Adrenal gland (tissue), 19 donors: ENCODE measurements around the gene ALG2. TPM values are rescaled to one million over a fixed set of nuclear protein-coding genes. Genes with fewer than 3 reads are reported as not detected.

Source experiments
- DNase-seq, 7 donors: peaks; one replicate each; pipeline ENCODE4 v3.0.0-alpha.2; 2019 to 2020
- H3K27ac ChIP-seq, 5 donors: fragments of 200-600 bp; sonication (generic) in 4 of 5; 1 replicate in 3 of 5; 2 replicates in 2 of 5; pipeline versions ENCODE4 v1.5.1 to v1.8.0; 2016 to 2020; ENCODE audit warnings: mild to moderate bottlenecking in 1 of 5
- H3K27me3 ChIP-seq: fragments of 200-600 bp; 2 replicates; pipeline ENCODE4 v1.8.0; 2021
- H3K36me3 ChIP-seq, 2 donors: fragments of 200-600 bp; replicated peaks in 1 of 2; 1 replicate in 1 of 2; 2 replicates in 1 of 2; pipeline versions ENCODE4 v1.5.1 to v1.8.0; 2018 to 2022
- H3K4me1 ChIP-seq, 2 donors: fragments of 200-600 bp; replicated peaks in 1 of 2; 1 replicate in 1 of 2; 2 replicates in 1 of 2; pipeline versions ENCODE4 v1.5.1 to v1.8.0; 2018 to 2021
- H3K4me3 ChIP-seq, 4 donors: fragments of 200-600 bp; sonication (generic) in 3 of 4; one replicate each; pipeline ENCODE4 v1.5.1; 2016 to 2018
- H3K9me3 ChIP-seq, 3 donors: fragments of 200-600 bp; sonication (generic) in 1 of 3; replicated peaks in 1 of 3; 1 replicate in 2 of 3; 2 replicates in 1 of 3; pipeline versions ENCODE4 v1.5.1 to v1.8.0; 2016 to 2021
- POLR2A ChIP-seq, 2 donors: fragments of 450-650 bp; IDR thresholded peaks; one replicate each; pipeline ENCODE4 v1.6.1; 2017; ENCODE audit warnings: antibody characterized with exemption in 2 of 2, mild to moderate bottlenecking in 2 of 2, moderate library complexity in 1 of 2
- WGBS, 4 donors: extraction: QIAGEN DNeasy Blood & Tissue Kit in 2 of 4; methylation state at CpG; one replicate each; pipeline versions ENCODE4 v1.1.5 to v1.1.7; 2013 to 2017; 5-methylcytosine and 5-hydroxymethylcytosine counted together
- intact Hi-C, 2 donors: fragments of 100-400 bp; cut with DNase I; formaldehyde crosslinking; loops; one replicate each; pipeline versions ENCODE4 v1.14.1 to v1.15.0; 2022 to 2023
- long read RNA-seq, 10 donors: library from polyadenylated mRNA in 3 of 10; unstranded in 2 of 10; stranded (forward) in 1 of 10; transcript quantifications; one replicate each; pipeline ENCODE4 v2.0.0 and lab custom pipeline, GENCODE V29; 2021 to 2026
- polyA plus RNA-seq, 3 donors: library from polyadenylated mRNA; stranded (reverse); fragments of 200-250 nt in 2 of 3; fragments of 350-450 nt in 1 of 3; fragmentation: Illumina TruSeq in 1 of 3; extraction: RNeasy Lipid Tissue Mini Kit (QIAGEN cat#74804) in 1 of 3; gene quantifications; one replicate each; pipeline ENCODE4 v1.2.3, GENCODE V29; 2013 to 2014
- total RNA-seq, 9 donors: library from RNA; depleted of rRNA in 4 of 9; stranded (reverse); fragments of >200 nt in 4 of 9; fragments of 120-200 nt in 1 of 9; fragmentation: NEBNext Ultra II Directional in 1 of 9; extraction: Animal tissue kit (Norgen Biotek cat#: 25700) in 1 of 9; gene quantifications; one replicate each; pipeline versions ENCODE4 v1.1.0 to v1.2.4, GENCODE V29; 2013 to 2023
- TF ChIP-seq, protein P1 (sequence below), 6 experiments: fragments of 450-650 bp in 4 of 6; fragments of 200-600 bp in 2 of 6; sonication (generic) in 1 of 6; IDR thresholded peaks; 1 replicate in 5 of 6; 2 replicates in 1 of 6; pipeline versions ENCODE4 v1.5.1 to v1.8.0; 2016 to 2021; ENCODE audit warnings: antibody characterized with exemption in 6 of 6, mild to moderate bottlenecking in 2 of 6, moderate library complexity in 1 of 6
- donor health status: healthy with polysubstance abuse.
- donor health status: Bipolar disorder and iron deficiency.
- donor health status: DM: yes; HTN: yes; CAD: no.
- donor health status: DM: no; HTN: no; CAD: no.
- donor health status: DM: no; HTN: no; CAD: no.
- donor health status: DM: yes; HTN: yes; CAD: no.

ALG2 gene
- 10 to 100 TPM; 44.9 to 95.8 (median 63.2) TPM for total RNA-seq
- 100 to 1,000 TPM in 1 of 3 donors, 10 to 100 TPM in 2; 19.2 to 144 (median 28.2) TPM for polyA plus RNA-seq
- long read RNA-seq, donor 1, transcript ALG2-201 (3 exons, 2,966 nt), result minor isoform, 8 of 48 reads
- long read RNA-seq, donor 1, transcript ALG2-203 (2 exons, 1,880 nt), result major isoform, 39 of 48 reads
- long read RNA-seq, donor 1, partial matches to known transcripts, result 0 of 48 reads
- long read RNA-seq, donor 1, other reads (novel, unspliced or antisense), result 0 of 48 reads
- long read RNA-seq, donor 2, transcript ALG2-203 (2 exons, 1,880 nt), result major isoform, 16 of 21 reads
- long read RNA-seq, donor 2, partial matches to known transcripts, result 0 of 21 reads
- long read RNA-seq, donor 2, other reads (novel, unspliced or antisense), result 0 of 21 reads
- long read RNA-seq, donor 3, transcript ALG2-203 (2 exons, 1,880 nt), result major isoform, 16 of 19 reads
- long read RNA-seq, donor 3, partial matches to known transcripts, result 0 of 19 reads
- long read RNA-seq, donor 3, other reads (novel, unspliced or antisense), result 0 of 19 reads
- long read RNA-seq, donor 4, transcript ALG2-203 (2 exons, 1,880 nt), result major isoform, 29 of 40 reads
- long read RNA-seq, donor 4, transcript ALG2-201 (3 exons, 2,966 nt), result minor isoform, 10 of 40 reads
- long read RNA-seq, donor 4, partial matches to known transcripts, result 1 of 40 reads
- long read RNA-seq, donor 4, other reads (novel, unspliced or antisense), result 0 of 40 reads
- long read RNA-seq, donor 5, transcript ALG2-201 (3 exons, 2,966 nt), result minor isoform, 18 of 91 reads
- long read RNA-seq, donor 5, transcript ALG2-203 (2 exons, 1,880 nt), result major isoform, 65 of 91 reads
- long read RNA-seq, donor 5, partial matches to known transcripts, result 0 of 91 reads
- long read RNA-seq, donor 5, other reads (novel, unspliced or antisense), result 6 of 91 reads
- long read RNA-seq, donor 6, transcript ALG2-203 (2 exons, 1,880 nt), result major isoform, 14 of 18 reads
- long read RNA-seq, donor 6, partial matches to known transcripts, result 0 of 18 reads
- long read RNA-seq, donor 6, other reads (novel, unspliced or antisense), result 0 of 18 reads
- long read RNA-seq, donor 7, transcript ALG2-203 (2 exons, 1,880 nt), result major isoform, 17 of 681 reads
- long read RNA-seq, donor 7, partial matches to known transcripts, result 268 of 681 reads
- long read RNA-seq, donor 7, other reads (novel, unspliced or antisense), result 396 of 681 reads
- long read RNA-seq, donor 8, transcript ALG2-203 (2 exons, 1,880 nt), result major isoform, 56 of 902 reads
- long read RNA-seq, donor 8, partial matches to known transcripts, result 829 of 902 reads
- long read RNA-seq, donor 8, other reads (novel, unspliced or antisense), result 12 of 902 reads
- long read RNA-seq, donor 9, transcript ALG2-203 (2 exons, 1,880 nt), result major isoform, 19 of 701 reads
- long read RNA-seq, donor 9, partial matches to known transcripts, result 337 of 701 reads
- long read RNA-seq, donor 9, other reads (novel, unspliced or antisense), result 345 of 701 reads
- long read RNA-seq, donor 10, transcript ALG2-203 (2 exons, 1,880 nt), result major isoform, 16 of 614 reads
- long read RNA-seq, donor 10, partial matches to known transcripts, result 589 of 614 reads
- long read RNA-seq, donor 10, other reads (novel, unspliced or antisense), result 8 of 614 reads

GRCh38 chr9:99221621-99222415 is at the start of gene ALG2, which contains the start of gene SEC61B:
ALG2 (minus strand) TSS chr9:99221942; CDS start chr9:99221894, 48 bp downstream.
SEC61B (plus strand) TSS chr9:99222282; CDS start chr9:99222364, 82 bp downstream.
- WGBS, 4 donors, result 0% methylated on average over 26 to 70 of the region's 70 CpGs
- Histone ChIP-seq H3K27ac (peak within 1 kb of the TSS; percentile 93 to 98 (median 95)), H3K27me3 (no peaks in the 10 kb centered on the region), H3K4me1 (peaks cover 18 to 64% of the 10 kb centered on the region in 2 donors), H3K4me3 (peak within 1 kb of the TSS; percentile 88 to 98 (median 90)), H3K36me3 (peaks cover 0 to 13% of the 10 kb centered on the region in 2 donors), H3K9me3 (no peaks in the 10 kb centered on the region)
- intact Hi-C loops, result no loop called here
- peak; percentile 93 to 97 (median 96) for DNase-seq
- TF ChIP-seq, protein P1, sequence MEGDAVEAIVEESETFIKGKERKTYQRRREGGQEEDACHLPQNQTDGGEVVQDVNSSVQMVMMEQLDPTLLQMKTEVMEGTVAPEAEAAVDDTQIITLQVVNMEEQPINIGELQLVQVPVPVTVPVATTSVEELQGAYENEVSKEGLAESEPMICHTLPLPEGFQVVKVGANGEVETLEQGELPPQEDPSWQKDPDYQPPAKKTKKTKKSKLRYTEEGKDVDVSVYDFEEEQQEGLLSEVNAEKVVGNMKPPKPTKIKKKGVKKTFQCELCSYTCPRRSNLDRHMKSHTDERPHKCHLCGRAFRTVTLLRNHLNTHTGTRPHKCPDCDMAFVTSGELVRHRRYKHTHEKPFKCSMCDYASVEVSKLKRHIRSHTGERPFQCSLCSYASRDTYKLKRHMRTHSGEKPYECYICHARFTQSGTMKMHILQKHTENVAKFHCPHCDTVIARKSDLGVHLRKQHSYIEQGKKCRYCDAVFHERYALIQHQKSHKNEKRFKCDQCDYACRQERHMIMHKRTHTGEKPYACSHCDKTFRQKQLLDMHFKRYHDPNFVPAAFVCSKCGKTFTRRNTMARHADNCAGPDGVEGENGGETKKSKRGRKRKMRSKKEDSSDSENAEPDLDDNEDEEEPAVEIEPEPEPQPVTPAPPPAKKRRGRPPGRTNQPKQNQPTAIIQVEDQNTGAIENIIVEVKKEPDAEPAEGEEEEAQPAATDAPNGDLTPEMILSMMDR (IDR thresholded peaks at IDR 0.05), result peak in 2 of 6 experiments; percentile 14 to 25
- peak; percentile 92 to 93 for TF ChIP-seq POLR2A (IDR thresholded peaks at IDR 0.05)

DNA sequence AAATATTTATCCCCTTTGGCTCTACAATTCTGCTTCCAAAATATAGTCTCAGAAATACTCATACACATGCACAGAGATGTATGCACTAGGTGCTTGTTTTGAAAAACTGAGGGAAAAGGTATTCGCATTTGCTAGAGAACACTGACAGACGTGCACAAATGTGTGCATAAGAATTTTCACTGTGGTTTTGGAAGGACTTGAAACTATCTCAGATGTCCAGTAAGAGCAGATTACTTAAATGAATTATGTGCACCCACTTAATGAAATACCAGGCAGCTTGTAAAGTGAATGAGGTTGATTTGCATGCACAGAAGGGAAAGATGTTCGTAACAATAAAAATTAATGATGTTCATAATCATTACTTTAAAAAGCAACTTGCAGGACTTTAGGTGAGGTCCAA is 48.7 kb upstream of the ALG2 start:
- 62 to 65% (median 64%) methylated on average over 3 of the region's 3 CpGs for WGBS, 4 donors
- H3K27ac ChIP-seq, result no peak overlapping the region
- H3K4me3 ChIP-seq, result no peak overlapping the region
- H3K4me1 ChIP-seq, result no peaks in the 10 kb centered on the region
- intact Hi-C loops, result no loop called here
- TF ChIP-seq, protein P1 (IDR thresholded peaks at IDR 0.05), result no peak
- TF ChIP-seq POLR2A (IDR thresholded peaks at IDR 0.05), result no peak
- DNase-seq, result no peak
- H3K9me3 ChIP-seq, result no peaks in the 10 kb centered on the region
- no peaks in the 10 kb centered on the region for H3K36me3 ChIP-seq
- no peaks in the 10 kb centered on the region for H3K27me3 ChIP-seq

DNA sequence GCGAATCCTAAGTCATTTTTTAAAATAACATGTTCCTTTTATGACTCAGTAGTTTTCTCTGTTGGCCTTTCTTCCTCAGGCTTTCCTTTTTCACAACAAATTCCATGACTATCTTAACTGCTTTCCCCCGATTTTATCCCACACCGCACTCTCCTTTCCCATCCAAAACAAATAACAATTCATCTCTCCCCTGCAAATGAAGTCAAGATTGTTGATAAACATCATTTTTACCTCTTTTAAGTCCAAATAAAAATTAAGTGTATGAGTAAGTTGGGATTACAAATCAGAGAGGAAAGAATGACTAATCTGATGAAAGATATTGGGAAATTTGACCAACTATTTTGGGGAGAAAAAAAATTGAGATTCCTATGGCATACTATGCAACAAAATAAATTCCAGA is 47.7 kb upstream of the ALG2 start:
- intact Hi-C loops, result loop anchor here in 1 of 2 donors (10.0 kb wide), 1 partner anchor 555 kb away; the partner anchor contains the start of gene NR4A3
- Histone ChIP-seq H3K4me3 (no peak overlapping the region), H3K9me3 (no peaks in the 10 kb centered on the region), H3K27ac (no peak overlapping the region), H3K27me3 (no peaks in the 10 kb centered on the region), H3K4me1 (no peaks in the 10 kb centered on the region), H3K36me3 (no peaks in the 10 kb centered on the region)
- 60 to 80% (median 65%) methylated on average over 3 of the region's 3 CpGs for WGBS, 4 donors
- TF ChIP-seq, protein P1 (IDR thresholded peaks at IDR 0.05), result no peak
- no peak for TF ChIP-seq POLR2A (IDR thresholded peaks at IDR 0.05)
- no peak for DNase-seq
